Mucosa of rectum (tissue), 2 donors: Measurements from ENCODE around the gene GREM2.

Experiments used
- H3K27ac ChIP-seq, 2 donors: one replicate each; pipeline ENCODE4 v1.7.0; 2013; ENCODE audit warnings: inconsistent platforms in 2 of 2, low read depth in 2 of 2, low read length in 2 of 2
- H3K27me3 ChIP-seq, 2 donors: one replicate each; pipeline ENCODE4 v1.7.0; 2013; ENCODE audit warnings: low read length in 2 of 2; ENCODE audit not compliant: control insufficient read depth in 2 of 2, insufficient read depth in 2 of 2
- H3K36me3 ChIP-seq, 2 donors: one replicate each; pipeline ENCODE4 v1.7.0; 2013; ENCODE audit warnings: low read length in 2 of 2; ENCODE audit not compliant: control insufficient read depth in 2 of 2, insufficient read depth in 2 of 2
- H3K4me1 ChIP-seq, 2 donors: one replicate each; pipeline ENCODE4 v1.7.0; 2013; ENCODE audit warnings: low read length in 2 of 2, mild to moderate bottlenecking in 1 of 2; ENCODE audit not compliant: control insufficient read depth in 2 of 2, insufficient read depth in 2 of 2
- H3K4me3 ChIP-seq, 2 donors: one replicate each; pipeline ENCODE4 v1.7.0; 2013; ENCODE audit warnings: low read length in 2 of 2
- H3K9ac ChIP-seq, 2 donors: one replicate each; pipeline ENCODE4 v1.7.0; 2013; ENCODE audit warnings: low read length in 2 of 2, low read depth in 1 of 2, mild to moderate bottlenecking in 1 of 2
- H3K9me3 ChIP-seq, 2 donors: one replicate each; pipeline ENCODE4 v1.7.0; 2013; ENCODE audit warnings: low read length in 2 of 2; ENCODE audit not compliant: control insufficient read depth in 2 of 2
- donor health status: healthy.
- donor health status: Normal muscosa, but diverticular disease.

The GREM2 gene

GRCh38 chr1:240567066-240567465, 44.9 kb downstream of the GREM2 start:
- Histone ChIP-seq H3K4me1 (no peaks in the 10 kb centered on the region), H3K27me3 (no peaks in the 10 kb centered on the region), H3K9me3 (no peaks in the 10 kb centered on the region), H3K9ac (no peak overlapping the region), H3K36me3 (no peaks in the 10 kb centered on the region), H3K4me3 (no peak overlapping the region), H3K27ac (no peak overlapping the region)

GRCh38 chr1:240562779-240563178, 49.2 kb downstream of the GREM2 start:
- Histone ChIP-seq H3K9ac (no peak overlapping the region), H3K27me3 (no peaks in the 10 kb centered on the region)

GRCh38 chr1:240562111-240562590, 49.8 kb downstream of the GREM2 start:
- H3K4me1 ChIP-seq, result no peaks in the 10 kb centered on the region
- H3K4me3 ChIP-seq, result no peak overlapping the region
- no peaks in the 10 kb centered on the region for H3K27me3 ChIP-seq
- H3K9ac ChIP-seq, result no peak overlapping the region
- H3K27ac ChIP-seq, result no peak overlapping the region
- H3K36me3 ChIP-seq, result no peaks in the 10 kb centered on the region
- no peaks in the 10 kb centered on the region for H3K9me3 ChIP-seq

More at GRCh38 chr1:240562779-240563178, 49.2 kb downstream of the GREM2 start:
- no peaks in the 10 kb centered on the region for H3K4me1 ChIP-seq
- H3K4me3 ChIP-seq, result no peak overlapping the region
- no peaks in the 10 kb centered on the region for H3K36me3 ChIP-seq
- no peak overlapping the region for H3K27ac ChIP-seq
- H3K9me3 ChIP-seq, result no peaks in the 10 kb centered on the region

DNA sequence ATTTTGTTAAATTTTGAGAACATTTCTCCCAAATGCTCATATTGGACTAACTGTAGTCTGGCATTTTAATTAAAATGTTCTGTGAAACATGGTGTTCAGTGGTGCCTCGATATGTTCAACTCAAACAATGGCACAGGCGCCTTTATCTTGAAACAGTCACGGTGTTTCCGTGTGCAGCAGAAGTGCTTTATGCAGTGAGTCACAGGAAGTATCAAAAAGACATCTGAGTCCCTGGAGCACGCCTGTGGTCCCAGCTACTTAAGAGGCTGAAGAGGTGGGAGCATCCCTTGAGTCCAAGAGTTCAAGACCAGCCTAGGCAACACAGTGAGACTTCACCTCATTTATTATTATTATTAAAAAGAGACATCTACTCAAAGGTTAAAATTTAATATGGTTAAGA, 52.2 kb downstream of the GREM2 start:
- Histone ChIP-seq H3K9me3 (no peaks in the 10 kb centered on the region), H3K9ac (no peak overlapping the region), H3K4me3 (no peak overlapping the region), H3K27ac (no peak overlapping the region), H3K27me3 (no peaks in the 10 kb centered on the region), H3K36me3 (no peaks in the 10 kb centered on the region), H3K4me1 (no peaks in the 10 kb centered on the region)

DNA sequence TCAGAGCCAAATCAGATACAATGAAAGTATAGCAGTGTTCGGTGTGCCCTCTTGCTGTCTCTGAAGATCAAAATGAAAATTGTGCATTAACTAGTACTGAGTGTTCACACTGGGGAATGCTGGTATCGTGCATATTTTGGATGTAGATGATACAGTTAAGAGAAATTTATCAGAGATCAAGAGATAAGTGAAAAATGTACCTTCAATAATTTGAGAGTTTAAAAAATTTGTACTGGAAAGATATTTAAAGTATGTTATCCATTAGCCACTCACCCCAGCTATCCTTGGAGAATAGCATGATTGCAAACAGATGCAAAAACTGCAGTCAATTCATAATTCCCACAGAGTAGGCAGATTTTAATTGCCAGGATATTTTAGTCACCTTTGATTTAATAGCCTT, 56.4 kb downstream of the GREM2 start:
- Histone ChIP-seq H3K27ac (no peak overlapping the region), H3K4me3 (no peak overlapping the region), H3K9me3 (no peaks in the 10 kb centered on the region), H3K27me3 (no peaks in the 10 kb centered on the region), H3K9ac (no peak overlapping the region), H3K36me3 (no peaks in the 10 kb centered on the region), H3K4me1 (no peaks in the 10 kb centered on the region)

- H3K4me3 ChIP-seq, result no peak overlapping the region
- H3K27ac ChIP-seq, result no peak overlapping the region
- H3K27me3 ChIP-seq, result no peaks in the 10 kb centered on the region
- no peaks in the 10 kb centered on the region for H3K9me3 ChIP-seq
- H3K4me1 ChIP-seq, result no peaks in the 10 kb centered on the region
- no peaks in the 10 kb centered on the region for H3K36me3 ChIP-seq
- no peak overlapping the region for H3K9ac ChIP-seq
Observed at GRCh38 chr1:240553351-240553750, 58.6 kb downstream of the GREM2 start.

DNA sequence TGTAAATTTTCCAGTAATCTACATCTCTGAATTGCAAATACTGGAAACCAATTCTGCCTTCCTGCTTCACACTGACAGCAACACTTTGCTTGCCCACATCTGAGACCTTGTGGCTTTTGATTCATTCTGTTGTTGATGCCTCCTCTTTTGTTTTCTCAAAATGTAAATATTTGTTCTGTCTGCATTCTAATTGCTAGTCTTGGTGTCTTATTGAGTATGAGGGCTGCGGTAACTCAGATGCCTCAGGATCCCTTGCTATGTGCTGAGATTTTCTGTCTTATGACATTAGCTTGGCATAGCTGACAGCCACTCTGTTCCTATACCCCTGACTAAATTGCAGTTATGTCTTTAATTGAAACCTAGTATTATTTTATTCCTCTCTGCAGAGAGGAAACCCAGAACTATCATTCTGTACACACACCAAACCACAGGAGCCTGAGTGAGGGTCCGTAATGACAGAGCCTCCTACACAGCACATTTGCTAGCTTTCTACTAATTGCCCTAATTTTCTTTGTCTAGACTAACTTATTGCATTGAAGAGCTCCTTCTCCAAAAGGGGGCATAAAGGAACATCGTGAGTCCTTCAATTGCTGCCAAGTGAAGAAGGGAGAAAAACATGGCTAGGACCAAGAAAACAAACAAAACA, 72.1 kb downstream of the GREM2 start:
- Histone ChIP-seq H3K9ac (no peak overlapping the region), H3K36me3 (no peaks in the 10 kb centered on the region), H3K9me3 (no peaks in the 10 kb centered on the region), H3K4me3 (no peak overlapping the region), H3K27ac (no peak overlapping the region), H3K4me1 (no peaks in the 10 kb centered on the region), H3K27me3 (no peaks in the 10 kb centered on the region)

- H3K4me1 ChIP-seq, result no peaks in the 10 kb centered on the region
Observed at GRCh38 chr1:240538776-240539430, 73.1 kb downstream of the GREM2 start.

DNA sequence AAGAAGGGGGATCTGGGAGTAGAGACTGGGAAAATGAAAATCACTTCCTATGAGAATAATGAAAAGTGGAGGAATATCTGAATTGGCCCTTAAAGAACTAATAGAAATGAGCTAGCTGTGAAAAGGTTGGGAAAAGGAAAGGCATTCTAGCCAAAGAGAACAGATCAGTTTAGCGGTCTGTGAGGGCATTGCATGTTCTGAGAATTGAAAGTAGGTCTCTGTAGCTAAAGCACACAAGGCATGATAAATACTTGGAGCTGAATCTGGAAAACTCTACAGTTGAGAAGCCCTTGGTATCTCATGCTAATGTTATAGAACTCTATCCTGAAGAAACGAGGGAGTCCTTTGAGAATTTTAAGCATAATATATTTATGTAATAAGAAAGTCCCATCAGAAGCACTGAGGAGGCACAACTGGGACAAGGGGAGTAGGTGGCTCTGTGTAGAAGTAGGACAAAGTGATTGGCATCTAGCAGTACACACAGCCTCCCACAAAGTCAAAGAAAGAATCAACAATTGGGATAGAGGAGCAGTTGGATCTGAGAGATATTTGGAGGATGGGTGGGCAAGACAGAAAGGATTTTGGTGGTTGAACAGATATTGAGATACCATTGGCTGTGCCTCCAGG, 78.7 kb downstream of the GREM2 start:
- H3K9me3 ChIP-seq, result no peaks in the 10 kb centered on the region
- no peak overlapping the region for H3K4me3 ChIP-seq
- no peaks in the 10 kb centered on the region for H3K4me1 ChIP-seq
- no peaks in the 10 kb centered on the region for H3K36me3 ChIP-seq
- no peaks in the 10 kb centered on the region for H3K27me3 ChIP-seq
- no peak overlapping the region for H3K9ac ChIP-seq
- H3K27ac ChIP-seq, result no peak overlapping the region

More at GRCh38 chr1:240538776-240539430, 73.1 kb downstream of the GREM2 start:
- Histone ChIP-seq H3K27ac (no peak overlapping the region), H3K9me3 (no peaks in the 10 kb centered on the region), H3K27me3 (no peaks in the 10 kb centered on the region), H3K36me3 (no peaks in the 10 kb centered on the region), H3K4me3 (no peak overlapping the region), H3K9ac (no peak overlapping the region)

- no peaks in the 10 kb centered on the region for H3K27me3 ChIP-seq
- H3K27ac ChIP-seq, result no peak overlapping the region
- H3K9me3 ChIP-seq, result no peaks in the 10 kb centered on the region
- no peak overlapping the region for H3K4me3 ChIP-seq
- H3K36me3 ChIP-seq, result no peaks in the 10 kb centered on the region
- H3K4me1 ChIP-seq, result peaks cover 0 to 2% of the 10 kb centered on the region in 2 donors
- H3K9ac ChIP-seq, result no peak overlapping the region
Observed at GRCh38 chr1:240528591-240528990, 83.4 kb downstream of the GREM2 start.
